ENCODE data around the gene BHLHE23.

DNA sequence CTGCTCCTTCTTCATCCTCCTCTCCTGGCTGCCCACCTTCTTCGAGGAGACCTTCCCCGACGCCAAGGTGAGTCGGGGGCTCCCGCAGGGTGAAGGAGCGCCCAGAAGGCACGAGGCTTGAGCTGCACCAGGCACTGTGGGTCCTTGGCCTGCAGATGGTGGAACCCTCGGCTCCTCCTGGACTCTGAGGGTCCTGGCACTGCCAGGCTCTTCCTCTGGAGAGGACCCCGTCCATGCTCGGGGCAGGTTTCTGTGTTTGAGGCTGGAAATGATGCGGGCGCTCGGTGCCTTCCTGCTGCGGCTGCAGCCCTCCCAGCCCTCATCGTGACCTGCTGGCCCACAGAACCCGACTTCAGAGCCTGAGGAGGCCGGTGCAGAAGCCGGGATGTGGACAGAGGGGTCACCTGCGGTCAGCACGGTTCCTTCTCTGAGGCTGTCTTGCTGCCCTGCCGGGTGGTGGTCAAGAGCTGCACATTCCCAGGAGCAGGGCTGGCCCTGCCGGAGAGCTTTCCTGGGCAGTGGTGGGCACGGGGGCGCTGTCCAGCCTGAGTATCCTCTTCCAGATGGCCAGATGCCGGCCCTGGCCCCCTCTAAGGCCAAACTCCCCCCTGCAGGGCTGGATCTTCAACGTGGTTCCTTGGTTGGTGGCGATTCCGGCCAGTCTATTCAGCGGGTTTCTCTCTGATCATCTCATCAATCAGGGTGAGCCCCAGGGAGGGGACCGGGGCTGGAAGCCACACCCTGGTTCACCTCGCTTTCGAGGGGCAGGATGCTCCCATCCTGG, 43.0 kb downstream of the BHLHE23 start:
- TF ChIP-seq, protein P1, sequence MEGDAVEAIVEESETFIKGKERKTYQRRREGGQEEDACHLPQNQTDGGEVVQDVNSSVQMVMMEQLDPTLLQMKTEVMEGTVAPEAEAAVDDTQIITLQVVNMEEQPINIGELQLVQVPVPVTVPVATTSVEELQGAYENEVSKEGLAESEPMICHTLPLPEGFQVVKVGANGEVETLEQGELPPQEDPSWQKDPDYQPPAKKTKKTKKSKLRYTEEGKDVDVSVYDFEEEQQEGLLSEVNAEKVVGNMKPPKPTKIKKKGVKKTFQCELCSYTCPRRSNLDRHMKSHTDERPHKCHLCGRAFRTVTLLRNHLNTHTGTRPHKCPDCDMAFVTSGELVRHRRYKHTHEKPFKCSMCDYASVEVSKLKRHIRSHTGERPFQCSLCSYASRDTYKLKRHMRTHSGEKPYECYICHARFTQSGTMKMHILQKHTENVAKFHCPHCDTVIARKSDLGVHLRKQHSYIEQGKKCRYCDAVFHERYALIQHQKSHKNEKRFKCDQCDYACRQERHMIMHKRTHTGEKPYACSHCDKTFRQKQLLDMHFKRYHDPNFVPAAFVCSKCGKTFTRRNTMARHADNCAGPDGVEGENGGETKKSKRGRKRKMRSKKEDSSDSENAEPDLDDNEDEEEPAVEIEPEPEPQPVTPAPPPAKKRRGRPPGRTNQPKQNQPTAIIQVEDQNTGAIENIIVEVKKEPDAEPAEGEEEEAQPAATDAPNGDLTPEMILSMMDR (IDR thresholded peaks at IDR 0.05; ENCODE audit: low read length) = no peak
- TF ChIP-seq EZH2phosphoT487 (IDR thresholded peaks at IDR 0.05; ENCODE audit: low read length) = no peak
- no peak for TF ChIP-seq EZH2 (optimal IDR thresholded peaks at IDR 0.05; ENCODE audit: low read depth, low read length)

Data from MM.1S (cell line).